ENCODE data around the gene LPAR3.

DNA sequence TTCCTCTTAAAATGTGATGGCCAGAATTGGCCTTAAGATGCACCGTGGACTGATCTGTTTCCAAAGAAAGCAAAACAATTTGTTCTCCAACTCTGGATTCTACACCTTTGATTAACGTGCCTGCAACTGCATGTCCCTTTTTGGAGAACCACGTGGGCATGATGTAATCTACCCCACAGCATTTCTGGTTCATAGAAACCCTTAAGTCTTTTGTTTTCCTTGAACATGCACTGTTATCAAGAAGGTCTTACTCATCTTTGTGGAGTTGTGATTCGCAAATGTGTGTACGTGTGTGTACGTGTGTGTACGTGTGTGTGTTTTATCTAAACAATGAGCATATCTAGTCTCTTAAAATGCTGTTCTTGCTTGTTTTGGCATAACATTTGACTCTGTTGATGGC lies 57.8 kb downstream of the LPAR3 start:
- TF ChIP-seq, protein P1, sequence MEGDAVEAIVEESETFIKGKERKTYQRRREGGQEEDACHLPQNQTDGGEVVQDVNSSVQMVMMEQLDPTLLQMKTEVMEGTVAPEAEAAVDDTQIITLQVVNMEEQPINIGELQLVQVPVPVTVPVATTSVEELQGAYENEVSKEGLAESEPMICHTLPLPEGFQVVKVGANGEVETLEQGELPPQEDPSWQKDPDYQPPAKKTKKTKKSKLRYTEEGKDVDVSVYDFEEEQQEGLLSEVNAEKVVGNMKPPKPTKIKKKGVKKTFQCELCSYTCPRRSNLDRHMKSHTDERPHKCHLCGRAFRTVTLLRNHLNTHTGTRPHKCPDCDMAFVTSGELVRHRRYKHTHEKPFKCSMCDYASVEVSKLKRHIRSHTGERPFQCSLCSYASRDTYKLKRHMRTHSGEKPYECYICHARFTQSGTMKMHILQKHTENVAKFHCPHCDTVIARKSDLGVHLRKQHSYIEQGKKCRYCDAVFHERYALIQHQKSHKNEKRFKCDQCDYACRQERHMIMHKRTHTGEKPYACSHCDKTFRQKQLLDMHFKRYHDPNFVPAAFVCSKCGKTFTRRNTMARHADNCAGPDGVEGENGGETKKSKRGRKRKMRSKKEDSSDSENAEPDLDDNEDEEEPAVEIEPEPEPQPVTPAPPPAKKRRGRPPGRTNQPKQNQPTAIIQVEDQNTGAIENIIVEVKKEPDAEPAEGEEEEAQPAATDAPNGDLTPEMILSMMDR (conservative IDR thresholded peaks at IDR 0.05) = no peak
- TF ChIP-seq ZFX (IDR thresholded peaks at IDR 0.05) = no peak
